GM19467 (cell line): ENCODE data around the gene P3R3URF.

Experiments used
- ATAC-seq: cut with Tn5 transposase; IDR thresholded peaks from one replicate; pipeline ENCODE4 v1.9.1; 2021; ENCODE audit warnings: mild to moderate bottlenecking, moderate library complexity; ENCODE audit not compliant: unreplicated experiment

The P3R3URF gene

GRCh38 chr1:46194641-46195193 lies 18.4 kb upstream of the P3R3URF start:
- ATAC-seq, result no peak

- ATAC-seq, result no peak
Measured at GRCh38 chr1:46193984-46194570, 17.8 kb upstream of the P3R3URF start.

GRCh38 chr1:46193285-46193684 lies 17.0 kb upstream of the P3R3URF start:
- no peak for ATAC-seq

- no peak for ATAC-seq
Measured at GRCh38 chr1:46192171-46192570, 15.9 kb upstream of the P3R3URF start.

DNA sequence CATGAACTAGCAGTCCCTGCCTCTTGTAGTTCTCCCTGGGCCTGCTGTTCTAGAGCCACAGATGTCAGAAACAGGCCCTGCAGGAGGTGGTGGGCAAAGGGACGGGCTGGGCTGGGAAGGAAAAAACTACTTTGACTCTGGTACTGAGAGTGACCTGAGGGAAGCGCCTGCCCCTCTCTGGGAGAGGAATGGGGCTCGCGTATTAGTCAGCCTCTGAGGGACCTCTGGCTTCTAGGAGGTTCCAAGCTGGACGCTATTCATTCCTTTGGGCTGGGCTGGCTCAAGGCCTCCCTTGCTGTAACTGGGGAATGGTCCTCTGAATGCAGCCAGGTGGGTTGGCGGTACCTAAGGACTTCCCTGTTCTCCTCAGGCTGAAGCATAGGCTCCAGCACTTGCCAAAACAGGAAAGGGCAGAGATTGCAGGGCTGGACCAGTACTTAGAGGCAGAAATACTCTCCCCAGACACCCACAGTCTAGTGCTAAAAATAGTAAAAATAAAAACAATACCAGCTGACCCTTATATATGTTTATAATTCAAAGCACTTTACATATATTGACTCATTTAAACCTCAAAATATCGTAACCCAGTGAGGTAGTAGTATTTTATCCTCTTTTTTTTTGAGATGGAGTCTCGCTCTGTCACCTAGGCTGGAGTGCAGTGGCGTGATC lies 14.9 kb upstream of the P3R3URF start:
- ATAC-seq, result no peak

GRCh38 chr1:46190539-46190938 lies 14.3 kb upstream of the P3R3URF start:
- no peak for ATAC-seq

- no peak for ATAC-seq
Measured at GRCh38 chr1:46188295-46189030, 12.2 kb upstream of the P3R3URF start.

DNA sequence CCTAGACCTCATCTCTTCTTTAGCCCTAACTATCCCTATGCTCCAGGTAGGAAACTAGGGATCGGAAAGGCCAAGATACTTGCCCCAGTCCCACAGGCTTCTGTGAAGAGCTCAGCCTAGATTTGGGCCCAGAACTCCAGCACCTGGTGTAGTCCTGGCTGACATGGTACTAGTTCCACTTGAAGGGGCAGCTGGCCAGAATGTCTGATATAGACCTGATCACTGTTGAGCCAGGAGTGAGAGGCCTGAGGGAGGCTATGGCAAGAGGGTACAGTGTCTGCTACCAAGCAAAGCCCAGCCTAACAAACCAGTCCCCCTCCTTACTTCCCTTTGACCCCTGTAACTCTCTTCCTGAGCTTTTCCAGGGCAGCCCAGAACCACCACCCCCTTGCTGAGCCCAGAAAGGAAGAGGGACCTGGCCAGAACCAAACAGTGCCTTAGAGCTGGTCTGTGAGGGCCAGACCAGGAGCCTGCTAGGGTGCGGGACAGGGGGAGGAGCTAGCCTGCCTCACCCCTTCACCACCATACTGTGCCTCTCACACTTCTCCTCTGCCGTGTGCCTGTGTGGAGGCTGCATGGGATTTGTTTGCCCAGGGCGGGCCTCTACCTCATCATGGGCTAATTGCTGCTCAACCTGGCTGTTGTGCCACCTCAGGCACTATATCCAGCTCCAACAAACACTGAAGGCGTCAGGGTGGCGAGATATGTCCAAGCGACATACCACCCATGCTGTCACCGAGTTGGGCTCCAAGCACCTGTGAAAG lies 11.0 kb upstream of the P3R3URF start:
- no peak for ATAC-seq

DNA sequence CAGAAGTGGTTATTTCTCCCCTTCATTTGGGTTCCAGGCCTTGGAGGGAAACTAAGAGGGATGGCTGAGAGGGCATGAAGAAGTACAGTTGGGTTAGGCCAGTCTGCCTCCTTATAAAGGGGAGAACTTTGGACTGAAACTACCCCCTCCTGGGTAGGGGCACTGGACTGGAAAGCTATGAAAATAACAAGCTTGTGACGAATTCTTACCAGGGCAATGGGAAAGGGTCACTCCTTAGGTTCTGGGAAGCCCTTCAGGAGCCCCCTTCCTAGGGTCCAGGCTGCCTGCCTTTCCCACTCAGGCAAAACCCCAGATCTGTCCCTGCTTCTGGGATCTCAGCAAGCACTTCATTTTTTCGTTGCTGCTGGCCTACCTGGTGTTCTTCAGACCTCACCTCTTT lies 9.8 kb upstream of the P3R3URF start:
- ATAC-seq, result no peak

DNA sequence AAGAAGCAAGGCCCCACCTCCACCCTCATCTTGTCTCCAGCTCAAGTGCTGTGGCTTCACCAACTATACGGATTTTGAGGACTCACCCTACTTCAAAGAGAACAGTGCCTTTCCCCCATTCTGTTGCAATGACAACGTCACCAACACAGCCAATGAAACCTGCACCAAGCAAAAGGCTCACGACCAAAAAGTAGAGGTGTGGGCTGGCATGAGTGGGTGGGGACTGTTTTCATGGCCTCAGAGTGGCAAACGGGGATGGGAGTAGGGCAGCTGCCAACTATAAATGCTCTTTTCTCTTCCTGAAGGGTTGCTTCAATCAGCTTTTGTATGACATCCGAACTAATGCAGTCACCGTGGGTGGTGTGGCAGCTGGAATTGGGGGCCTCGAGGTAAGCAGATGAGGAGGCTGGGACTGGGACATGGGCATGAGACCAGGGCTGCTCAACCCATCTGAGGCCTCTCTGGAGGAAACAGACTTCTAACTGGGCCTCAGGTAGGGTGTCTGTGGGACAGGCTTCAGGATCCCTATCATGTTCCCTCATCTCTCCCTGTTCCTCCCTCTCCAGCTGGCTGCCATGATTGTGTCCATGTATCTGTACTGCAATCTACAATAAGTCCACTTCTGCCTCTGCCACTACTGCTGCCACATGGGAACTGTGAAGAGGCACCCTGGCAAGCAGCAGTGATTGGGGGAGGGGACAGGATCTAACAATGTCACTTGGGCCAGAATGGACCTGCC lies 8.8 kb upstream of the P3R3URF start:
- no peak for ATAC-seq

DNA sequence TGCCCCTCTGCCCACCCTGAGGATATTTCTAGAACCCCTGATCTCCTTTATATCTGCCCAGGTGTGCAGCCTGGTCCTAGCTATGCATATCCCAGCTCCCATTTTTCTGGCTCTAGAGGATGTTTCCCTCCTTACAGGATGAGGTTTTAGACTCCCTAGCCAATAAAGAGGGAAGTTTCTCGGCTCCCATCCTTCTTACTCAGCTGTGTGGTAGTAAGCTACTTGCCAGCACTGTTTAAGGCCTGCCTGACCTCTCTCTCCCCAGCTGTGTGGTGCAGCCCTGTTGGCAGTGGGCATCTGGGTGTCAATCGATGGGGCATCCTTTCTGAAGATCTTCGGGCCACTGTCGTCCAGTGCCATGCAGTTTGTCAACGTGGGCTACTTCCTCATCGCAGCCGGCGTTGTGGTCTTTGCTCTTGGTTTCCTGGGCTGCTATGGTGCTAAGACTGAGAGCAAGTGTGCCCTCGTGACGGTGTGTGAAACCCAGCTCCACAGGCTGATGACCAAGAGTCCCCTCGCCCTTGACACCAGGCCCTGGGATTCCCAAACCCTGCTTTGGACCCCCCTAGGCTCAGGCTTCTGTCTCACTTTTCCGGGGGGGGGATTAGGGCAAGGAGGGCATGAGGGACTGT lies 7.8 kb upstream of the P3R3URF start:
- ATAC-seq, result no peak

DNA sequence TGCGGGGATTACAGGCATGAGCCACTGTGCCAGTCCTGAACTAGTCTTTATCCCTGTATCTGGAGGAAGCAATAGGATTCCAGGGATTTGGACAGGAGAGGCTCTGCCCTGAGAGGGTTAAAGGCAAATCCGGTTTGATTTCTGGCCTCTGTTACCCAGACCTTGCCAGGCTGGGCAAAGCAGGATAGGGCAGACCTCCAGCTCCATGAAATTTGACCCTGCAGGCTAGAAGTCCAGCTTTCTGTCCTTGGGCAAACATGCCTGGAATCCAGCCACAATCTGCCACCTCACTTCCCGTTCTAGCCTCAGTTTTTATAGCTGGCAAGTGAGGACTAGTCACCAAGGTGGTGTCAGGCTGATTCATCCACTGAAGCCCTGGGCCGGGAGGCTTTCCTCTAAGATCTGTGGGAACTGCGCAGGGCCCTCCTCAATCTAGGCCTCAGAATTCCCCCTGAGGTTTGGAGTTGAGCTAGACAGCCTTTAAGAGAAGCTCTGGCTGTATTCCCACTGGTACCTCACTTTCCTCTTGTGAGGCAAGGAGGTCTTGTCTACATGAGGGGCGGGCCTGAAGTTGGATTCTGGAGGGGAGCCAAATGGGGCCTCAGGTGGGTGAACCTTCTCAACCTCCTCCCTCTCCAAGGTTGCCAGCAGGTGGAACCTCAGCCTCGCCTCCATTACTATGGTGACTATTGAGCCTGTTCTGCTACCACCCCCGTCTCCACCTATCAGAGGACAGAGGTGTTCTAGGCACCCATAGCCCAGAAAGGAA lies 7.0 kb upstream of the P3R3URF start:
- no peak for ATAC-seq

GRCh38 chr1:46181343-46182260 lies 5.3 kb upstream of the P3R3URF start:
- ATAC-seq, result no peak

GRCh38 chr1:46180082-46180616 lies 3.9 kb upstream of the P3R3URF start:
- ATAC-seq, result no peak

DNA sequence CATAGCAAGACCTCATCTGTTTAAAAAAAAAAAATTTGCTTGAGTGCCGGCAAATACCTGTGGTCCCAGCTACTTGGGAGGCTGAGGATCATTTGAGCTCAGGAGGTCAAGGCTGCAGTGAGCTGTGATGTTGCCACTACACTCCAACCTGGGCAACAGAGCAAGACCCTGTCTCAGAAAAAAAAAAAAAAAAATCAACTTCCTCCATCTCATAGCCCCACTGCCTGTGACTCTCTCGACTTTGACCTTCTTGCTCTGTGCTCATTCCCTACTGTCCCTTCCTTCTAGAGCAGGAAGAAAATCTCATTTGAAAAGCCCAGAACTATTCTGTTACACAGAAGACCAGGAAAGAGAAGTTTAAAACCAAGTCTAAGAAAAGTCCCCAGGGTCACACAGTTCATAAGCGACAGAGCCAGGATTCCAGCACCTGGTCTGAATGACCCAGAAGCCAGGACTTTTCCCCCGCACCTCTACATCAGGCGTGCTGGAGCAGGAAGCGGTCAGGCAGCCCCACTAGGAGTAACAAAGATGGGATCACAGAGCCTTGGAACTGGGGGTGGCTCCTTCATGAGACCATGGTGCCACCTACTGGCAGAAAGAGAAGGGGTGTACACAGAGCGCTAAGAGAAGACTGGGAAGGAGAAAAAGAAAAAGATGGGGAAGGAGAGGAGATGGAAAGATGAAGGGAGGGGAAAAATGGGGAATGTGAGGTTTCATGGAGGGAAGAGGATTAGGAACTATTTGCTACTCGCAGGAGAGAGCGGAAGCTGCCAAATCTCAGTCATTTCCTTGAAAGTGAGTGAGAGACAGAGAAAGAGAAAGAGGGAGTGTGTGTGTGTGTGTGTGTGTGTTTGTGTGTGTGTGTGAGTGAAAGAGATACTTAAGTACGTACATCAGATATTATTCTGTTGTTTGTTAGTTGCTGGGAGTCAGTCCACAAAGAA lies 3.1 kb upstream of the P3R3URF start:
- no peak for ATAC-seq

- ATAC-seq, result no peak
Measured at GRCh38 chr1:46175243-46175642, 1.0 kb downstream of the P3R3URF start.
